ENCODE measurements around the gene ANKRD52. TPM values are rescaled to one million over a fixed set of nuclear protein-coding genes. Genes with fewer than 3 reads are reported as not detected.

ANKRD52 gene
- total RNA-seq, 4 donors from 2014 or later = 13.8 to 31.5 (median 19.6) TPM

DNA sequence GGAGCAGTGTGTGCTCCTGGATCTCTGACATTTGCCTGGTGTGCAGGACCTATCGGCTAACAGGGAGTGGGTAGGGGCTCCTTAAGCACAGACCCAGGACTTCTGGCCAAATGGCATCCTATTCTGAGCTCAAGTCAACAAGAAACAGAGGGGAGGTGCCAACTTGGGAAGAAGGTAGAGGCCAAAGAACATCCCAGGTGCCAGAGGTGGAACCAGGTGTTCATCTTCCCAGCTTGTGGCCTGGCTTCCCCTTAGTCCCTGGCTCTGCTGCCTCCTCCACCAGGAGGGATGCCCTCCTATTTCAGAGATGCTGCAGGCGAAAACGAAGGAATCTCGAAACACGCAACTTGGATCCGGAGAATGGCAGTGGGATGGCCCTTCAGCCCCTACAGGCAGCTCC lies 22.1 kb downstream of the ANKRD52 start:
- TF ChIP-seq POLR2AphosphoS5 (IDR thresholded peaks at IDR 0.05) = no peak
- TF ChIP-seq EP300 (IDR thresholded peaks at IDR 0.05) = no peak
- TF ChIP-seq, protein P1, sequence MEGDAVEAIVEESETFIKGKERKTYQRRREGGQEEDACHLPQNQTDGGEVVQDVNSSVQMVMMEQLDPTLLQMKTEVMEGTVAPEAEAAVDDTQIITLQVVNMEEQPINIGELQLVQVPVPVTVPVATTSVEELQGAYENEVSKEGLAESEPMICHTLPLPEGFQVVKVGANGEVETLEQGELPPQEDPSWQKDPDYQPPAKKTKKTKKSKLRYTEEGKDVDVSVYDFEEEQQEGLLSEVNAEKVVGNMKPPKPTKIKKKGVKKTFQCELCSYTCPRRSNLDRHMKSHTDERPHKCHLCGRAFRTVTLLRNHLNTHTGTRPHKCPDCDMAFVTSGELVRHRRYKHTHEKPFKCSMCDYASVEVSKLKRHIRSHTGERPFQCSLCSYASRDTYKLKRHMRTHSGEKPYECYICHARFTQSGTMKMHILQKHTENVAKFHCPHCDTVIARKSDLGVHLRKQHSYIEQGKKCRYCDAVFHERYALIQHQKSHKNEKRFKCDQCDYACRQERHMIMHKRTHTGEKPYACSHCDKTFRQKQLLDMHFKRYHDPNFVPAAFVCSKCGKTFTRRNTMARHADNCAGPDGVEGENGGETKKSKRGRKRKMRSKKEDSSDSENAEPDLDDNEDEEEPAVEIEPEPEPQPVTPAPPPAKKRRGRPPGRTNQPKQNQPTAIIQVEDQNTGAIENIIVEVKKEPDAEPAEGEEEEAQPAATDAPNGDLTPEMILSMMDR (IDR thresholded peaks at IDR 0.05) = no peak
- TF ChIP-seq POLR2A (IDR thresholded peaks at IDR 0.05; ENCODE audit: low read depth) = no peak
- H3K36me3 ChIP-seq = peaks cover 8 to 48% (median 40%) of the 10 kb centered on the region in 4 donors
- no peak overlapping the region for H3K4me3 ChIP-seq
- 93% methylated on average over 6 of the region's 6 CpGs for WGBS
- no peaks in the 10 kb centered on the region for H3K27me3 ChIP-seq
- no peaks in the 10 kb centered on the region for H3K4me1 ChIP-seq
- no peak for DNase-seq (ENCODE audit: extremely low spot score)
- H3K9me3 ChIP-seq = no peaks in the 10 kb centered on the region
- intact Hi-C loops (cut with DNase I) = no loop called here
- no peak overlapping the region for H3K27ac ChIP-seq (replicated peaks in 1 of 4)

DNA sequence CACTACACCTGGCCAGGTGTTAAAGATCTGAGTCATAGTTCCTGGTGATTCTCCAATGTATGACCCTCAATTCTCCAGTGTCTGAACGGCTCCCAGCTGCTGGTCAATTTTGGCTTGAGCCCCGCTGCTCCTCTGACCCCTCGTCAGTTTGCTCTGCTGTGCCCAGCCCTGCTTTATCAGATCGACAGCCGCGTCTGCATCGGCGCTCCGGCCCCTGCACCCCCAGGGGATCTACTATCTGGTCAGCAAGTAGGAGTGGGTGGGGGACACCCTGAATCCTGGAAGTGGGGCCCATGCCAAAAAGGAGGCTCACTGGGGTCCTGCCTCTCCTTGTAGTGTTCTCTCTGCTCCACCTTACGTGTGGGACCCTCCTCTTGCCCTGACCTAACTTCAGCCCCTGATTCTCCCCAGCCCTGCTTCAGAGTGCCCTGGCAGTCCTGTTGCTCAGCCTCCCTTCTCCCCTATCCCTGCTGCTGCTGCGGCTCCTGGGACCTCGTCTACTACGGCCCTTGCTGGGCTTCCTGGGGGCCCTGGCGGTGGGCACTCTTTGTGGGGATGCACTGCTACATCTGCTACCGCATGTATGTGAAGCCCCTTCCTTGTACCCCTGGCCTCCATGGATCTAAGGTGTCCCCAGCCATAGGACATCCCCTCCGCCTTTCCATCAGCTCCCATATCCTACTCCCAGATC lies 23.3 kb downstream of the ANKRD52 start:
- H3K9me3 ChIP-seq = no peaks in the 10 kb centered on the region
- DNase-seq (ENCODE audit: extremely low spot score) = no peak
- no peaks in the 10 kb centered on the region for H3K27me3 ChIP-seq
- no peak overlapping the region for H3K4me3 ChIP-seq
- H3K4me1 ChIP-seq = no peaks in the 10 kb centered on the region
- 76% methylated on average over 16 of the region's 16 CpGs for WGBS
- no peak overlapping the region for H3K27ac ChIP-seq (replicated peaks in 1 of 4)
- H3K36me3 ChIP-seq = peaks cover 0 to 36% (median 28%) of the 10 kb centered on the region in 4 donors
- intact Hi-C loops (cut with DNase I) = no loop called here
- no peak for TF ChIP-seq POLR2AphosphoS5 (IDR thresholded peaks at IDR 0.05)
- no peak for TF ChIP-seq POLR2A (IDR thresholded peaks at IDR 0.05; ENCODE audit: low read depth)
- TF ChIP-seq EP300 (IDR thresholded peaks at IDR 0.05) = no peak
- TF ChIP-seq, protein P1 (IDR thresholded peaks at IDR 0.05) = no peak

DNA sequence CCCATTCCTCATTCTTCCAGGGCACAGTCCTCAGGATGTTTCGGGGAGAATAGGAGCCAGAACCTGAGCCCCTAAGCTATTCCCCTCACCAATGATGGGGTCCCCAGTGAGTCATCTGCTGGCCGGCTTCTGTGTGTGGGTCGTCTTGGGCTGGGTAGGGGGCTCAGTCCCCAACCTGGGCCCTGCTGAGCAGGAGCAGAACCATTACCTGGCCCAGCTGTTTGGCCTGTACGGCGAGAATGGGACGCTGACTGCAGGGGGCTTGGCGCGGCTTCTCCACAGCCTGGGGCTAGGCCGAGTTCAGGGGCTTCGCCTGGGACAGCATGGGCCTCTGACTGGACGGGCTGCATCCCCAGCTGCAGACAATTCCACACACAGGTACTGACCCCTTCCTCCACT lies 27.0 kb downstream of the ANKRD52 start:
- Histone ChIP-seq H3K4me3 (no peak overlapping the region), H3K9me3 (no peaks in the 10 kb centered on the region), H3K27ac (replicated peaks in 1 of 4) (no peak overlapping the region), H3K36me3 (peaks cover 0 to 29% (median 19%) of the 10 kb centered on the region in 4 donors), H3K27me3 (no peaks in the 10 kb centered on the region), H3K4me1 (no peaks in the 10 kb centered on the region)
- TF ChIP-seq POLR2A (IDR thresholded peaks at IDR 0.05; ENCODE audit: low read depth) = no peak
- no peak for TF ChIP-seq EP300 (IDR thresholded peaks at IDR 0.05)
- TF ChIP-seq, protein P1 (IDR thresholded peaks at IDR 0.05) = no peak
- TF ChIP-seq POLR2AphosphoS5 (IDR thresholded peaks at IDR 0.05) = no peak
- WGBS = 69% methylated on average over 4 of the region's 11 CpGs
- no peak for DNase-seq (ENCODE audit: extremely low spot score)
- intact Hi-C loops (cut with DNase I) = no loop called here

DNA sequence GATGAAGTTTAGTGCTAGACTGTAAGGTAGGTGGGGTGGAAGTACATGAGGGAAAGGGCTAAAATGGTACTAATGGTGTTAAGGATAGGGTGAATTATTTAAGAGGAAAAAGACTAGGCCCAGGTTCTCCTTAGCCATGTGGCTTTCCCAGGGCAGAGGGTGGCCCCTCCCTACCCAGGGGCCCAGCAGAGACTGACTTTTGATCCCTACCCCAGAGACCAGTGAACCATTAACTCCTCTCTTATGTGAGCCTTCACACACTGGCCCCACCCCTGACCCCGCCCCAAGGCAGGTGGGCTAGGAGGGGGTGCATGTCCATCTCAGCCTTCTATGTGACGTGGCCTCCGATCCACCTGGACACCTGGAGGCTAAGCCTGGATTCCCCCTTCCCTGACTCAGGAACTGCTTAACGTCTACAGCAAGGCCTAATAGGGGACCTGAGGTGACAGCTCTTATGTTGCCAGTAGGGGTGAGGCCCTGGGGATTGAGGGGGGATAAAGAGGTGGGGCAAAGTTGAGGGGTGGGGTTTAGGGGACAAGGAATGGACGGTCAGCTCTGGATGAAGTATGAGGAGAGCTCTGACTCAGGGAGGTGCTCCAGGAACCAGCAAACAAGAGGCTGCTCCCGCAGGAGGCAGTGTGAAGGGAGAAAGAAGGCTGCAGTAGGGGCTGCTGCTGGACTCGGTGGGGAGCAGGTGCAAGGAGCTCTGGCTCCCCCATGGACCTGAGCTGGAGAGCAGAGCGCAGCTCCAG lies 27.6 kb downstream of the ANKRD52 start:
- DNase-seq (ENCODE audit: extremely low spot score) = no peak
- H3K4me3 ChIP-seq = no peak overlapping the region
- WGBS = 69% methylated on average over 8 of the region's 8 CpGs
- H3K27ac ChIP-seq (replicated peaks in 1 of 4) = no peak overlapping the region
- H3K36me3 ChIP-seq = peaks cover 0 to 35% (median 16%) of the 10 kb centered on the region in 4 donors
- peaks cover 0 to 4% (median 0%) of the 10 kb centered on the region in 4 donors for H3K4me1 ChIP-seq
- intact Hi-C loops (cut with DNase I) = no loop called here
- no peak for TF ChIP-seq POLR2AphosphoS5 (IDR thresholded peaks at IDR 0.05)
- TF ChIP-seq EP300 (IDR thresholded peaks at IDR 0.05) = no peak
- no peaks in the 10 kb centered on the region for H3K27me3 ChIP-seq
- no peaks in the 10 kb centered on the region for H3K9me3 ChIP-seq

DNA sequence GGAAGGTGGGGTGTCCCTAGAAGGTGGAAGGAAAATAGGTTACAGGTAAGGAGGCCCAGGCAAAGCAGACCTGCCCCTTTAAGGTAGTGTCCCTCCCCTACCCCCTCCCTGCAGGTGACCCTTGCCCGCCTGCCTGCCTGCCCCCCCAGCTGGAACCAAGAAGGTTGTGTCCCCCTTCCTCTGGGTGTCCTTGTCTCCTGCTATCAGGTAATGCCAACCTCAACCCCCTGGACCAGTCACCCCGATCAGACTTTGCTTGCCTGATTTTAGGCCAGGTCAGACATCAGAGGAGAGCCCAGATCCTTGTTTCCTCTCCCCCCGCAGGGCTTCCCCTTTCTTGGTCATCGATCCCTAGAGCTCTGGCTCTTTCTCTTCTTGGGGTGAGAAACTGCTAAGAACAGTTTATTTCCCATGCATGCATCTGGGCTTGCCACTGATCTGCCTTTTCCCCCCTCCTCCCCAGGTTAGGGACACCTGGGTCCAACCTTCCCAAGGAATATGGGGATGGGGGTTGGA lies 28.2 kb downstream of the ANKRD52 start, which contains the start of gene SLC39A5:
TSS of gene SLC39A5 (plus strand) at position 136 of the 516 bp plus-strand sequence. CDS start 1,224 bp downstream, outside the sequence.
- WGBS = 75% methylated on average over 3 of the region's 4 CpGs
- Histone ChIP-seq H3K27ac (replicated peaks in 1 of 4) (no peak within 1 kb of the TSS), H3K27me3 (no peaks in the 10 kb centered on the region), H3K4me3 (no peak within 1 kb of the TSS), H3K36me3 (peaks cover 0 to 36% (median 16%) of the 10 kb centered on the region in 4 donors), H3K4me1 (peaks cover 1 to 10% (median 6%) of the 10 kb centered on the region in 4 donors), H3K9me3 (no peaks in the 10 kb centered on the region)
- TF ChIP-seq POLR2AphosphoS5 (IDR thresholded peaks at IDR 0.05) (no peak), POLR2A (IDR thresholded peaks at IDR 0.05; ENCODE audit: low read depth) (no peak), EP300 (IDR thresholded peaks at IDR 0.05) (no peak)
- TF ChIP-seq, protein P1 (IDR thresholded peaks at IDR 0.05) = no peak
- intact Hi-C loops (cut with DNase I) = no loop called here
- DNase-seq (ENCODE audit: extremely low spot score) = no peak

Data from esophagus muscularis mucosa (tissue), 4 donors.